Dedifferentiated amniotic fluid mesenchymal stem cell (primary cell): ENCODE data around the gene SHC3.

Experiments used
- DNase-seq: peaks from one replicate; pipeline ENCODE4 v3.0.0-alpha.2; 2016; ENCODE audit errors: extremely low spot score

The SHC3 gene

GRCh38 chr9:88957526-88957925, 221.1 kb downstream of the SHC3 start:
- no peak for DNase-seq
